Measurements from ENCODE around the gene ASPM.
A peak's percentile ranks its signal among the peaks of the same experiment; 100 is the strongest.

ASPM gene

DNA sequence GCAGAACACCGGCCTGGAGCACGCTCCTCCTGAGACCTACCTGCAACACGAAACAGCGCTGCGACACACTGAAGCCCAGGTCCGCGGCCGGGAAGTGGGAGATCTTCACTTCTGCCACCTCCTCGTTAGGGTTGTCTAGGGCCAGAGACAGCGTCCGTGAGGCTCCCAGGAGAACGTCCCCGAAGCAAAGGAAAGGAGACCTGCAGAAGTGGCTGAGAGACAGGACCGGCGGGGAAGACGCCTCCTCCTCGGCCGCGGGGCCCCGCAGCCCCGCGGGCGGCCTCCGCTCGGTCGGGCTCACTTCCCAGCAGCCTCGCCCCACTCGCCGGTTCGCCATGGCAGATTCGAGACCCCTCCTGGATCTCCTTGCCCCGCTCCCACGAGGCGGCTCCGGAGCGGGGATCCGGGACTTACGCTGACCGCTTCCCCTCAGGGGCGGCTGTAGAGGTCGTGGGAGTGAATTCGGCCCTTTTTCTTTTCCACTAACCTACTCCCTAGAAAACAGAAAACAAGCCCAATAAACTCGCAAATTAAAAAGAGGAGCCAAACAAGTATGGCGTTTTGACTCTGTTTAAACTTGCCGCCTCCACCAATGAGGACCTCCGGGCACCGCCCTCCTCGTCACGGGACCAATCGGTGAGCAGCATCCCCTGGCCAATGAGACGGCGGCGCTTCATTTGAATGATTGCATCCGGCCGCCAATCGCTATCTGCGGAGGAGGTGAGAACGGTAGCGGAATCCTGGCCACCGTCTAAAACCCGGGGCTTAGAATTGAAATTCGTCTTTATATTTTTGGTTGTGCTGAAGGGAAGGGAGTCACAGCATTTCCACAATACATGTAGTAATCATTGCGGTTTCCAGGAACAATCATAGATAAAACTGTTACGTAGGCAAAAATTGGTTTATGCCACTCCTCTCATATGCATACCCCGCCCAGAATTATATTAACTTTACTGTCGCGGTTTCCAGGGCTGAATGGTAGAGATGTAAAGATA is at the start of gene ASPM (continued):
- TF ChIP-seq, protein P1, sequence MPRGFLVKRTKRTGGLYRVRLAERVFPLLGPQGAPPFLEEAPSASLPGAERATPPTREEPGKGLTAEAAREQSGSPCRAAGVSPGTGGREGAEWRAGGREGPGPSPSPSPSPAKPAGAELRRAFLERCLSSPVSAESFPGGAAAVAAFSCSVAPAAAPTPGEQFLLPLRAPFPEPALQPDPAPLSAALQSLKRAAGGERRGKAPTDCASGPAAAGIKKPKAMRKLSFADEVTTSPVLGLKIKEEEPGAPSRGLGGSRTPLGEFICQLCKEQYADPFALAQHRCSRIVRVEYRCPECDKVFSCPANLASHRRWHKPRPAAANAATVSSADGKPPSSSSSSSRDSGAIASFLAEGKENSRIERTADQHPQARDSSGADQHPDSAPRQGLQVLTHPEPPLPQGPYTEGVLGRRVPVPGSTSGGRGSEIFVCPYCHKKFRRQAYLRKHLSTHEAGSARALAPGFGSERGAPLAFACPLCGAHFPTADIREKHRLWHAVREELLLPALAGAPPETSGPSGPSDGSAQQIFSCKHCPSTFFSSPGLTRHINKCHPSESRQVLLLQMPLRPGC (tag by site-specific recombination; IDR thresholded peaks at IDR 0.05), result no peak
- TF ChIP-seq ZNF223 (tag by site-specific recombination; IDR thresholded peaks at IDR 0.05) (0 out of 2 replicates have a peak, but pooled peaks have one; percentile 30), ZNF623 (tag by site-specific recombination; IDR thresholded peaks at IDR 0.05) (no peak), ZIC2 (tag by site-specific recombination; IDR thresholded peaks at IDR 0.05) (0 out of 2 replicates have a peak, but pooled peaks have one; percentile 6)
- TF ChIP-seq, protein P2, sequence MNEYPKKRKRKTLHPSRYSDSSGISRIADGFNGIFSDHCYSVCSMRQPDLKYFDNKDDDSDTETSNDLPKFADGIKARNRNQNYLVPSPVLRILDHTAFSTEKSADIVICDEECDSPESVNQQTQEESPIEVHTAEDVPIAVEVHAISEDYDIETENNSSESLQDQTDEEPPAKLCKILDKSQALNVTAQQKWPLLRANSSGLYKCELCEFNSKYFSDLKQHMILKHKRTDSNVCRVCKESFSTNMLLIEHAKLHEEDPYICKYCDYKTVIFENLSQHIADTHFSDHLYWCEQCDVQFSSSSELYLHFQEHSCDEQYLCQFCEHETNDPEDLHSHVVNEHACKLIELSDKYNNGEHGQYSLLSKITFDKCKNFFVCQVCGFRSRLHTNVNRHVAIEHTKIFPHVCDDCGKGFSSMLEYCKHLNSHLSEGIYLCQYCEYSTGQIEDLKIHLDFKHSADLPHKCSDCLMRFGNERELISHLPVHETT (tag by site-specific recombination; IDR thresholded peaks at IDR 0.05), result no peak

GRCh38 chr1:197195100-197195499 is 48.6 kb upstream of the ASPM start:
- Histone ChIP-seq H3K4me1 (ENCODE audit: control insufficient read depth, insufficient read depth, low read length) (peaks cover 7% of the 10 kb centered on the region; the same call in 1 of the 2 replicates), H3K9me3 (ENCODE audit: control insufficient read depth, insufficient read depth, low read depth, low read length) (no peaks in the 10 kb centered on the region), H3K4me3 (ENCODE audit: low read depth, low read length) (no peak overlapping the region), H3K27ac (ENCODE audit: extremely low read depth, low read depth, low read length) (no peak overlapping the region), H3K36me3 (ENCODE audit: control insufficient read depth in 2 of 2, insufficient read depth in 1 of 2, low read length in 2 of 2) (peaks cover 3 to 8% of the 10 kb centered on the region in 2 experiments; a peak in 1 of 3 replicates)
- ChIA-PET POLR2A (no interaction called here), CTCF (no interaction called here)
- TF ChIP-seq IKZF3 (tag by site-specific recombination; IDR thresholded peaks at IDR 0.05) (no peak), ZNF24 (tag by site-specific recombination; IDR thresholded peaks at IDR 0.05) (no peak), ZNF211 (tag by site-specific recombination; IDR thresholded peaks at IDR 0.05; ENCODE audit: low read depth) (no peak), GLI2 (tag by site-specific recombination; IDR thresholded peaks at IDR 0.05; ENCODE audit: borderline replicate concordance, low read depth) (no peak), ZNF404 (tag by site-specific recombination; IDR thresholded peaks at IDR 0.05) (no peak), ZNF416 (tag by site-specific recombination; IDR thresholded peaks at IDR 0.05) (no peak), BCL11B (tag by site-specific recombination; IDR thresholded peaks at IDR 0.05; ENCODE audit: low read depth) (no peak), ZNF266 (tag by site-specific recombination; IDR thresholded peaks at IDR 0.05; ENCODE audit: low read depth) (no peak), ZNF670 (tag by site-specific recombination; IDR thresholded peaks at IDR 0.05; ENCODE audit: low read depth) (no peak), SP2 (tag by site-specific recombination; IDR thresholded peaks at IDR 0.05) (no peak)
- TF ChIP-seq, protein P3, sequence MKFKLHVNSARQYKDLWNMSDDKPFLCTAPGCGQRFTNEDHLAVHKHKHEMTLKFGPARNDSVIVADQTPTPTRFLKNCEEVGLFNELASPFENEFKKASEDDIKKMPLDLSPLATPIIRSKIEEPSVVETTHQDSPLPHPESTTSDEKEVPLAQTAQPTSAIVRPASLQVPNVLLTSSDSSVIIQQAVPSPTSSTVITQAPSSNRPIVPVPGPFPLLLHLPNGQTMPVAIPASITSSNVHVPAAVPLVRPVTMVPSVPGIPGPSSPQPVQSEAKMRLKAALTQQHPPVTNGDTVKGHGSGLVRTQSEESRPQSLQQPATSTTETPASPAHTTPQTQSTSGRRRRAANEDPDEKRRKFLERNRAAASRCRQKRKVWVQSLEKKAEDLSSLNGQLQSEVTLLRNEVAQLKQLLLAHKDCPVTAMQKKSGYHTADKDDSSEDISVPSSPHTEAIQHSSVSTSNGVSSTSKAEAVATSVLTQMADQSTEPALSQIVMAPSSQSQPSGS (tag by site-specific recombination; IDR thresholded peaks at IDR 0.05; ENCODE audit: low read depth), result no peak

DNA sequence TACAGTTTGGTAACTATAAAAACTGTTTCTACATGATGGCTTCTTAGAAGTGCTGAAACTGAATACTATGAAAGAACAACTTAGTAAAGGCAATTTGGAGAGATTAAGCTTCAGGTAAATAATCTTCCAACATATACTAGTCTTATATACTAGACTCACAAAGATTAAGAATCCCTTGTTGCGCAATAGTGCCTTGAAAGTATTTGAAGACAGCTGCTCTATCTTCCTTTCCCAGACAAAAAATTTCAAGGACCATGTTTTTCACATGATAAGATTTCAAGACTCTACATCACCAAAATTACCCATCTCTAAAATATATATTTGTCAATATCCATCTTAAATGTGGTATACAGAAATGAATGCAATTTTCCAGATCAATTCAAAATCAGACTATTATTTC is 37.7 kb upstream of the ASPM start:
- Histone ChIP-seq H3K27ac (ENCODE audit: extremely low read depth, low read depth, low read length) (no peak overlapping the region), H3K9me3 (ENCODE audit: control insufficient read depth, insufficient read depth, low read depth, low read length) (no peaks in the 10 kb centered on the region), H3K4me3 (ENCODE audit: low read depth, low read length) (no peak overlapping the region), H3K36me3 (ENCODE audit: control insufficient read depth in 2 of 2, insufficient read depth in 1 of 2, low read length in 2 of 2) (peaks cover 23 to 43% of the 10 kb centered on the region in 2 experiments), H3K4me1 (ENCODE audit: control insufficient read depth, insufficient read depth, low read length) (no peaks in the 10 kb centered on the region)
- ChIA-PET CTCF (interaction anchor here (2.8 kb wide), 1 partner anchor 173 kb away, joined by 11 read pairs; no protein-coding TSS in a partner anchor), POLR2A (no interaction called here)
- TF ChIP-seq ZNF146 (tag by site-specific recombination; IDR thresholded peaks at IDR 0.05) (no peak), ZNF549 (tag by site-specific recombination; IDR thresholded peaks at IDR 0.05) (no peak), ZEB2 (tag by site-specific recombination; IDR thresholded peaks at IDR 0.05) (no peak), ZNF202 (tag by site-specific recombination; IDR thresholded peaks at IDR 0.05; ENCODE audit: borderline replicate concordance) (no peak), ZNF488 (tag by site-specific recombination; IDR thresholded peaks at IDR 0.05) (no peak), ZNF830 (tag by site-specific recombination; IDR thresholded peaks at IDR 0.05; ENCODE audit: low read depth) (no peak)

All from HEK293 (cell line).